Mucosa of descending colon (tissue), 3 donors: Measurements from ENCODE around the gene TEX48. TPM values are rescaled to one million over a fixed set of nuclear protein-coding genes. Genes with fewer than 3 reads are reported as not detected.

Source experiments
- ATAC-seq: fragments of 200-7000 bp; cut with Tn5 transposase; one replicate; pipeline ENCODE4 v1.9.1; 2020; ENCODE audit warnings: mild to moderate bottlenecking, moderate library complexity
- DNase-seq, 3 donors: peaks; one replicate each; pipeline ENCODE4 v3.0.0-alpha.2; 2020
- H3K36me3 ChIP-seq: fragments of 200-600 bp; one replicate; pipeline ENCODE4 v1.8.0; 2021; ENCODE audit warnings: low read depth, mild to moderate bottlenecking
- H3K4me1 ChIP-seq: fragments of 200-600 bp; one replicate; pipeline ENCODE4 v1.8.0; 2021; ENCODE audit warnings: low read depth, mild to moderate bottlenecking
- H3K4me3 ChIP-seq: fragments of 200-600 bp; one replicate; pipeline ENCODE4 v1.8.0; 2021; ENCODE audit warnings: mild to moderate bottlenecking
- H3K9me3 ChIP-seq: fragments of 200-600 bp; one replicate; pipeline ENCODE4 v1.8.0; 2021; ENCODE audit warnings: mild to moderate bottlenecking
- intact Hi-C, 2 donors: fragments of 100-400 bp; cut with DNase I in 1 of 2; cut with micrococcal nuclease in 1 of 2; formaldehyde crosslinking; loops; one replicate each; pipeline versions ENCODE4 v1.11.0 to v1.11.1; 2022; cut with DNase I, micrococcal nuclease
- total RNA-seq, 3 donors: library from RNA; stranded (reverse); fragmentation: NEBNext Ultra II Directional in 2 of 3; extraction: Animal tissue kit (Norgen Biotek cat#: 25700) in 2 of 3; gene quantifications; one replicate each; pipeline versions ENCODE4 v1.2.1 to v1.2.4, GENCODE V29; 2021 to 2023
- TF ChIP-seq, protein P1 (sequence below): fragments of 200-600 bp; IDR thresholded peaks from one replicate; pipeline ENCODE4 v1.8.0; 2022; ENCODE audit warnings: antibody characterized with exemption, mild to moderate bottlenecking
- donor health status: DM: no; HTN: no; CAD: no; lungs with moderate emphysema.
- donor health status: DM: no; HTN: no; CAD: no.
- donor health status: DM: no; HTN: yes; CAD: no.

Gene TEX48
- total RNA-seq, 3 donors from 2014 or later, result not detected

DNA sequence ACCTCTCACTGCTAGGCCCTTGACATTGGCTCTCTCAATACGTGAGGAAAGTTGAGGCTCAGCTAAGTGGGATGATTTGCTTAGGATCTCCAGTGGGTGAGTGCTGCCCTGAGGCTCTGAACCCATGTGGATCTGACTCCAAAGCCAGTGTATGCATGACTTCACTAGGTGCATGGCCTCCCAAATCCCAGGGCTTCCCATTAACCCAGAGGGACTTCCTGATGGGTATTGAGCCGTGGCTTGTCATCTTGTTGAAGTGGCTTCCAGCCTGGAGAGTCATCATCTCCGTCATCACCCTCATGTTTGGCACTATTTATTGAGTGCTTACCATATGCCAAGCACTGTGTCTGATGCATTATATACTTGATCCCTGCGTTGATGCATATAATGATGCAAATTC lies 37.3 kb upstream of the TEX48 start:
- TF ChIP-seq, protein P1, sequence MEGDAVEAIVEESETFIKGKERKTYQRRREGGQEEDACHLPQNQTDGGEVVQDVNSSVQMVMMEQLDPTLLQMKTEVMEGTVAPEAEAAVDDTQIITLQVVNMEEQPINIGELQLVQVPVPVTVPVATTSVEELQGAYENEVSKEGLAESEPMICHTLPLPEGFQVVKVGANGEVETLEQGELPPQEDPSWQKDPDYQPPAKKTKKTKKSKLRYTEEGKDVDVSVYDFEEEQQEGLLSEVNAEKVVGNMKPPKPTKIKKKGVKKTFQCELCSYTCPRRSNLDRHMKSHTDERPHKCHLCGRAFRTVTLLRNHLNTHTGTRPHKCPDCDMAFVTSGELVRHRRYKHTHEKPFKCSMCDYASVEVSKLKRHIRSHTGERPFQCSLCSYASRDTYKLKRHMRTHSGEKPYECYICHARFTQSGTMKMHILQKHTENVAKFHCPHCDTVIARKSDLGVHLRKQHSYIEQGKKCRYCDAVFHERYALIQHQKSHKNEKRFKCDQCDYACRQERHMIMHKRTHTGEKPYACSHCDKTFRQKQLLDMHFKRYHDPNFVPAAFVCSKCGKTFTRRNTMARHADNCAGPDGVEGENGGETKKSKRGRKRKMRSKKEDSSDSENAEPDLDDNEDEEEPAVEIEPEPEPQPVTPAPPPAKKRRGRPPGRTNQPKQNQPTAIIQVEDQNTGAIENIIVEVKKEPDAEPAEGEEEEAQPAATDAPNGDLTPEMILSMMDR, result no peak
- no peaks in the 10 kb centered on the region for H3K4me1 ChIP-seq
- intact Hi-C loops, result no loop called here
- DNase-seq (no peak), ATAC-seq (no peak)
- H3K4me3 ChIP-seq, result no peak overlapping the region
- H3K36me3 ChIP-seq, result no peaks in the 10 kb centered on the region
- no peaks in the 10 kb centered on the region for H3K9me3 ChIP-seq

GRCh38 chr9:114718801-114719221 lies 36.8 kb upstream of the TEX48 start:
- intact Hi-C loops, result no loop called here
- H3K4me3 ChIP-seq, result no peak overlapping the region
- ATAC-seq (peak; percentile 80), DNase-seq (peak; percentile 42 to 64 (median 51))
- H3K9me3 ChIP-seq, result no peaks in the 10 kb centered on the region
- no peaks in the 10 kb centered on the region for H3K4me1 ChIP-seq
- TF ChIP-seq, protein P1, result no peak
- H3K36me3 ChIP-seq, result no peaks in the 10 kb centered on the region

DNA sequence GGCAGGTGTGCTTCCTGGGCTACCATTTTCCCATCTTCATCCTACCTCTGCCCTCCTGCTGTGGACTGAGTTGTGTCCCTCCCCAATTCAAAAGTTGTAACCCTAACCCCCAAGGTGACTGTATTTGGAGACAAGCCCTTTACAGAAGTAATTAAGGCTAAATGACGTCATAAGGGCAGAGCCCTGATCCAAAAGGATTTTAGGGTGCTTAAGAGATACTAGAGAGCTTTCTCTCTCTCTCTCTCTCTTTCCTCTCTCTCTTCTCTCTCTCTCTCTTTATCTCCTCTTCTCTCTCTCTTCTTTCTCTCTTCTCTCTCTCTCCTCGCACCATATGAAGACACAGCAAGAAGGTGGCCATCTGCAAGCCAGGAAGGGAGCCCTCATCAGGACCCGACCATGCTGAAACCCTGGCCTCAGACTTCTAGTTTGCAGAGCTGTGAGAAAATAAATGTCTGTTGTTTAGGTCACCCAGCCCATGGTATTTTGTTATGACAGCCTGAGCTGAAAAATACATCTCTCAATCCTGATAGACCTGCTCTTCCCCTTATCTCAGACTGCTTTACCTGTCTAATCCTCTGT lies 36.0 kb upstream of the TEX48 start:
- no peak for ATAC-seq
- Histone ChIP-seq H3K4me1 (no peaks in the 10 kb centered on the region), H3K36me3 (no peaks in the 10 kb centered on the region), H3K4me3 (no peak overlapping the region), H3K9me3 (no peaks in the 10 kb centered on the region)
- intact Hi-C loops, result no loop called here
- no peak for DNase-seq
- TF ChIP-seq, protein P1, result no peak

GRCh38 chr9:114709636-114710035 lies 27.6 kb upstream of the TEX48 start:
- DNase-seq (no peak), ATAC-seq (no peak)
- H3K36me3 ChIP-seq, result no peaks in the 10 kb centered on the region
- H3K9me3 ChIP-seq, result no peaks in the 10 kb centered on the region
- TF ChIP-seq, protein P1, result no peak
- no peaks in the 10 kb centered on the region for H3K4me1 ChIP-seq
- intact Hi-C loops, result no loop called here
- H3K4me3 ChIP-seq, result no peak overlapping the region

GRCh38 chr9:114706711-114707110 lies 24.7 kb upstream of the TEX48 start:
- ATAC-seq (no peak), DNase-seq (no peak)
- no peak overlapping the region for H3K4me3 ChIP-seq
- TF ChIP-seq, protein P1, result no peak
- H3K36me3 ChIP-seq, result no peaks in the 10 kb centered on the region
- H3K4me1 ChIP-seq, result no peaks in the 10 kb centered on the region
- intact Hi-C loops, result no loop called here
- H3K9me3 ChIP-seq, result no peaks in the 10 kb centered on the region

GRCh38 chr9:114701988-114702387 lies 20.0 kb upstream of the TEX48 start:
- no peak for DNase-seq
- no peaks in the 10 kb centered on the region for H3K9me3 ChIP-seq
- TF ChIP-seq, protein P1, result no peak
- H3K36me3 ChIP-seq, result no peaks in the 10 kb centered on the region
- H3K4me1 ChIP-seq, result no peaks in the 10 kb centered on the region
- H3K4me3 ChIP-seq, result no peak overlapping the region
- intact Hi-C loops, result no loop called here
- no peak for ATAC-seq
